Right forelimb (tissue), 1 donor: ENCODE measurements around the gene FAM83C.
A peak's percentile ranks its signal among the peaks of the same experiment; 100 is the strongest.
"Not testable (repeated sequence)": the region's sequence is repeated elsewhere in the genome, so short reads cannot be mapped to it uniquely, and the experiment has no call there.

Experiments
- DNase-seq: peaks from one replicate; pipeline ENCODE4 v3.0.0-alpha.2; 2018

FAM83C gene

DNA sequence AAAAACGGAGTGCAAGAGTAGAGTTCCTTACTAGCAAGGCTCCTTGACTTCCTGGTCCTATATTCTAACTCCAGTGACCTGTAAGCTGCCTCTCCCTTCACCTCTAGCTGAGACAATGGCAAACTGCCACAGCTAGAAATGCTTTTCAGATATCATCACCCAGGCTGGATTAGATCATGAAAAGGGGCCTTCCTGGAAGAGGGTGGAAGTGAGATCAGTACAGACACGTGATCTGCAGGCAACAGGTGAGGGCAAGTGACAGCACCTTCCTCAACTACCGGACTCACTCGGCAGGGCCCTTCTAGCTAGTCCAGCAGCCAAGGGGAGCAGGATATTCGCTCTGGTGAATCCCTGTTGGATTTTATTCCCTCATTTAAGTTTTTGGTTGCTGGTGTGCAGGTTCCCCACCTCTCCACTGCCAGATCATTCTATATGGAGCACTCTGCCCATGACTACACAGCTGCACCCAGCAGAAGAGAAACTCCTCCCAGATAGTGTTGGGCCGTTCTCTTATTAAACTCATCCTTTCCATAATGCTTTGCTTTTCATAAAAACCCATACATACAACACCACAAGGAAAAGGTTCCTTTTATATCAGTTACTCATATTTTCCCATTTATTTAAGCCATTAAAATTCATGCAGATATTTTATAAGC is 26.4 kb upstream of the FAM83C start:
- no peak for DNase-seq

DNA sequence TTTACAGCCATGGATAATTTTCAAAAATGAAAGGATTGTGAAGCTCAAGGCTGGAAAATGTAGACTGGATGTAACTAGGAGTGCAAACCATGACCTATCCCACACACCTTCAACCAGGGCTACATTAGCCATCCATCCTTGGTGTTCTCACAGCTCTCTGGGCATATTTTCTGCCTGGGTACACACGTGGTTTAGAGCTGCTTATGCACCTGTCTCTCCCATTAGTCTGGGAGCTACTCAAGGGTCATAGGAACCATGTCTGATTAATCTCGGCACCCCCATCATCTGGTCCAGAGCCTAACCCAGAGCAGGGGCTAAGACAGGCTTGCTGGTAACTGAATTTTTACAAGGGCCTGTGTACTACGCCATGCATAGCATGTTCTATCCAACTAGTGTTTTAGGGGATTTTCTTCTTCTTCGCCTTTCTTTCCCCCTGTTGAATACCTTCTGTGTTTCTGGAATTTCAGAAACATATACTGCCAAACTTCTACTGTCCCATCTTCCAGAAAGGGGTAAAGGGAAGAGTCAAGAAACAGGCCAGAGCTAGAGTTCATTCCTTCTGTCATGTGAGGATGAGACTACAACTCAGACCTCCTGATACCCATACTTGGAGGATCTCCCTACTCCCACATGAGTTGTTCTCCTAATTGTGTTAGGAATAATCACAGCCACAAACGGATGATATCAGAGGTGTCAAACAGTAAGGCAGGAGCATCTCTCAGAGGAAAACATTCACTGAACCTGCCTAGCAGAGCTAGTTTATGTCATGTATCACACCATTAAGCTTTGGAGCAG is 25.4 kb upstream of the FAM83C start:
- no peak for DNase-seq

DNA sequence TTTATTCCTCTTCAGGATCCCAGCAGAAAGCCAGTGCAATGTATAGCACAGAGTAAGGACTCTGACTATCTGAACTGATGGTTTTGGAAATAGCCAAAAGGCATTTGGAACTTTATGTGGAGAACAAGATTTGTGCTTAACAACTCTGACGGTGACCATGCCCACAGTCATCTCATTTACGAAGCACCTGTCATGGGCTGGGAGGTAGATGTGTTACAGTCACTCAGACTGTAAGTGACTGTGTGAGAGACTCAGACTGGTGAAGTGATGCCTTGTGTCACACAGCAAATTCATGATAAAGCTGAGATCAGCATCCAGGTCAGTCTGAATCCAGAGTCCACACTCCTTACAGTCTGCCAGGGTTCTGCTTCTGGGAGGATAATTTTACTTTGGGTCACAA is 23.9 kb upstream of the FAM83C start:
- no peak for DNase-seq

DNA sequence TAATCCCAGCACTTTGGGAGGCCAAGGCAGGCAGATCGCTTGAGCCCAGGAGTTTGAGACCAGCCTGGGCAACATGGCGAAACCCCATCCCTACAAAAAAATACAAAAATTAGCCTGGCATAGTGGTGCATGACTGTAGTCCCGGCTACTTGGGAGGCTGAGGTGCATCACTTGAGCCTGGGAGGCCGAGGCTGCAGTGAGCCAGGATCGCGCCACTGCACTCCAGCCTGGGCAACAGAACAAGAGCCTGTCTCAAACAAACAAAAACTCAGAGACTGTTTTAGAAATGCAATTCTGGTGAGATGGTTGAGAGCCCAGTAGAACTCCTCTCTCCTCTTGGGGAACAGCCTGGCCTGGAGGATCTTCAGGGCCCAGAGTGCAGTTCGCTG is 23.4 kb upstream of the FAM83C start:
- DNase-seq: not testable (repeated sequence)

DNA sequence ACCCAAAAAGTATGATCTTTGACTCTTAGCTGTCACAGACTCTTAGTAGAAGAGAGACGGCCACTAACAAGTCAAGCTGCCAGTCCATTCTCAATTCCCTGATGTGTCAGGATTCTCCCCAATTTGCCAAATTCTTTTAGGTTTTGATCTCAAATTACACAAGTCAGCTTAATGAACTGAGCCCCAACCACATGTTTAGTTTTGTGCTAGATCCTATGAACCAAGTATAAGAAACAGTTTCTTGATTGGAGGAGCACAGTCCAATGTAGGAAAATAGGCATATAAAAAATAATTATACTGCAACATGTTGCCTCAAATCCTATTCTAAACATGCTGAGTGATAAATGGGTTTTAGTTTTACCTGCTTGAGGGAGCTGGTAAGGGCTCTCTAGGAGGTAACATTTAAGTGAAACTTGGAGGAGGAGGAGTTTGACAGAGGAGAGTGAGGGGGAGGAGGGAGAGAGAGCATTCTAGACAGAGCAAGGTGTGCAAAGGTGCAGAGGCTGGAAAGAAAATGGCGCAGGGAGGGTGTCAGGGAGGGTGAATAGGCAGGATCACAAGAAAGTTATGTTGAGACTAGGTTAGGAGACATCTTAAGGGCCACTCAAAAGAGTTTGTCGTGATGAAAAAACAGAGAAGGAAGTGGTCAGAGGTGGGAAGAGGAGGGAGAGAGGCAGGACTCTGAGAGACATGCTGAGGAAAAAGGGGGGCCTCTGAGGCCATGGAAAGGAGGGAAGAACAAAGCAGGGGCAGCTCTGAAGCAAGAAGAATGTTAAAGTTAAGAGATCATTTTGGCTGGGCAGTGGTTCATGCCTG is 22.8 kb upstream of the FAM83C start:
- no peak for DNase-seq

DNA sequence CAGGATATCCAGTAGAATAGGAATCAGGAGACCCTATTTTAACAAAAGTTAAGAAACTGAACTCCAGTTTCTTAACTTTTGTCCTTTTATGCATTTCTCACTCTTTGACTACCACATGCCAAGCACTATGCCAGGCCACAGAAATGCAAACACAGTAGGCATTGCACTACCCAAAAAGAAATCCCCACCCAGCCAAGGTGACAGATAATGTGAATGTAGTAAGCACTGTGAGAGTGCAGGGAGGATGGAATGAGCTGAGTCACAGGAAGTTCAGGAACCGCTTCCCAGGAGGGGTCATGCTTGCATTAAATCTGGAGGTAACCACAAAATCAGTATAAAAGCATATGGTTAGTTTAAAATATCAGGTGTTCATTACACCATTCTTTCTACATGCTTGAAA is 20.1 kb upstream of the FAM83C start:
- no peak for DNase-seq

DNA sequence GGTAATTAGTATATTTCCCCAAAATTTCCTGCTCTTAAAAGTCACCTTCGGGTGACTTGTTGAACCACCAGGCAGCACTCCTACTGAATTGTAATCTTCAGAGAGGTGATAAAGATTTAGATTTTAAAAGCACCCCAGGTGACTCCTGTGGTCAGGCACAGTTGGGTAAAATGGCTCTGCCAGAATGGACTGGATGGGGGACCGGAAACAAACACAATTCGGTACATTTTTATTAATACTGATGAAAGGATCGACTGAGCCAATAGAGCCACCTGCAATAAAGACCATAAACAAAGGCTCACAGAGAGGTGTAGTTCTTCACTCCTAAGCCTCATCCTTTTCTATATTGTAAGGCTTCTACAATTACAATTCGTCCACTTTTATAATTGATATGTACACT is 19.6 kb upstream of the FAM83C start:
- DNase-seq: no peak

DNA sequence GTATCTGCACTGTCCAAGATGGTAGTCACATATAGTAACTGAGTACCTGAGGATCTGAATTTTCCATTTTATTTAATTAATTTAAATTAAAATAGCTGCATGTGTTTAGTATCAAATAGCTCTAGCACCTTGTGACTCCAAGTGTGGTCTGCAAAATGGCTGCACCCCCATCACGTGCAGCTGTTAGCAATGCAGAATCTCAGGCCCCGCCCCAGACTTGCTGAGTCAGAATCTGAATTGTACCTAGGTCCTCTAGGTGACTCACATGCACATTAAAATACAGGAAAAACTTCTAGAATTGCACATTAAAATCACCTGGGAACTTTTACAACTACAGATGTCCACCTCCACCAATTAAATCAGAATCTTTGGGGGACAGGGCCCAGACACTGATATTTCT is 19.2 kb upstream of the FAM83C start:
- no peak for DNase-seq

DNA sequence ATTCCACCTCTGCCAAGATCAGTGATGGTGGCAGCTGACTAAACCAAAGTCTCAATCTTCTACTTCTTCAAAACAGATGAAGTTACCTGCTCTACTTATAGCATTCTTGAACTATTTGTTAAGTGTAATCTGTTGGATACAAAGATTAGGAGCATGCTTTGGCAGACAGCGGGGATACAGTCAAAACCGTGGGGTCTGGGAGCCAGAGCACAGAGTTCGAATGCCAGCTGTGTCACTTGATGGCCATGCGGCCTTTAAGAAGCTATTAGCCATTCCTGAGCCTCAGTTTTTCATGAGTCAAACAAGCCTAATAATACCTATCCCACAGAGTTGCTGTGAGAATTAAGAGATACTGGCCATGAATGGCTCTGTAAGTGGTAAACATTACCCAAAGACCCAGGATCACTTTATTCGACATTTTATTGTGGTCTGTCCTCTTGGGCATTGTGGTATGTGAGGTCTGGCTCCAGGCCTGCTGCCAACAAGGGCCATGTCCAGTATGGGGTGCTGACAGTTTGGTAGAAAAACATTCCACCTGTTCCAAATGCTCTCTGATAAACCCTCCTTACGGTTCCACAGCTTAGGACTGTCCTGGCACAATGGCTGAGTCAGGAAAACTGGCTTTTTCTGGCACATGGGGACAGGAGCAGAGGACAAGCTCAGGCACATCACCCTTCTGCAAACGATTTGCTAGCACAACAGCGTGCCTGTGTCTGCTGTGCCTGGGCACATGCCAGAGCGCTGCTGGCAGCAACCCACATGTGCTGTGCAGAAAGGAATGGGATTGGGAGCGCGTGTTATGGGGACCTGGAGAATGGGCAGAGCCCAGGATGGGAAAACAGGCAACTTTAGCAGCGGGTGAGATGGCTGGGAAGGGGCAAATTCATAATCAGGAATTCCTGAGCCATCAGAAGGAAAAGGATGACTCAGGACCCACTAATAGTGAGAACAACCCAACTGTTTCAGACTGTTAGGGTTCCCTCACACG is 15.7 kb upstream of the FAM83C start:
- DNase-seq: no peak

DNA sequence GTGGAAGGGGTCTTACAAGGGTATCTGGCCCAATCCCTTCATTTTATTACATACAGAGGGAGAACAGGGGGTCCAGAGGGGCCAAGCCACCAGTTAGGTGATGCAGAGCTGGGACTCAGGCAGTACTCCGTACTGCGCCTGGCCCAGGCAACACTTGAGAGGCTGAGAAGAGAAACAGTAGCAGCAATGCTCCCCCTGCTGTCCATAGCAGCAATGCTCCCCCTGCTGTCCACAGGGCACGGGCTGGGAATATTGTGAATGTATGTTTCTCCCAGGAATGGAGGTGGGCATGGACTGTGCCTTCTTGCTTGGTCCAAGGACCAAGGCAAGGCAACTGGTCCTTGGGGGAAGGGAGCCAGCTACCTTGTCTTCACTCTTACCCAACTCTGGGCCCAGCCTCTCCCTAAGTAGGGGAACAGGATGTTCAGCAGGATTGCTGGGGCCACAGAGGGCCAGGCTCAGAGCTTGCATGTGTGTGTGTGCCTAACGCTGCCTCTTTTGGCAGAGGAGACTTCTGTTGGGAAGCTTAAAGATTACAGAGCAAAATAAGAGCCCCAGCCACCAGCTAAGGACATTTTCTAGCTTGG is 14.8 kb upstream of the FAM83C start:
- DNase-seq: no peak

DNA sequence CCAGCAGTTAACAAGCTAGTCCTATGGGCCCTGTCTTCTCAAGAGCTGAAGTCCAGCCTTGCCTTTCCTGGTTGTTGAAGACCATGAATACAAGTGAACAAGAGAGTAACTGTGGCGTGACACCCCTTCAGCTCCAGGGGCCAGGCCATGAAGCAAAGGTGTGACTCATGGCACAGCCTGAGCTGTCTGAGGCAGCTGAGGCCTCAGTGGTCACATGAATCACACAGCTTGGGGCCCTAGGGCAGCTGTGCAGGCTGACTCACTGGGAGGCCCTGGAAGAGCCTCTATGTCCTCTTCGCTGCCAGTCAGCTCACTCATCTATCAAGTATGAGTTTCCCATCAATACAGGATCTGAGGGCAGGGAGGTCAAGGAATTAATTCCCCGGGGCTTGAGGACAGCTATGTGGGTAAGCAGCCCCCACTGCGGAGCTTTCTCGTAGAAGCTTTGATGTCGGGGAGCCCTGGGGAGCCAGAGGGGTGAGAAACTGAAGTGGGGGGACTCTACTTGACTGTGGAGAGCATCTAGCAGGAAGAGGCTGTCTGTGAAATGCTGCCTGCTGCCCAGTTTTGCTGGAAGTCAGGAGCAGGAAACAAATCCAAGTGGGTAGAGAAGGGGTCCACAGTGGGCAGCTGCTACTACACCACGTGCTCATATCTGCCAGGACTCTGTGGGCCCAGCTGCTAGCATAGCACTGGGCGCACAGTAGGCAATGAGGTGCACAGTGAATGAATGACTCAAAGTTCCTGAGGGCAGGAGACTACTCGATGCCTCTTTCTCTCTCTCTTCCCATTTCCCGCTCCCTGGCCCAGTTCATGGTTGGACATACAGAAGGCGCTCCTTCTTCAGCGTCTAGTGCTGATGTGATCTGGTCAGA is 13.7 kb upstream of the FAM83C start:
- DNase-seq: no peak

DNA sequence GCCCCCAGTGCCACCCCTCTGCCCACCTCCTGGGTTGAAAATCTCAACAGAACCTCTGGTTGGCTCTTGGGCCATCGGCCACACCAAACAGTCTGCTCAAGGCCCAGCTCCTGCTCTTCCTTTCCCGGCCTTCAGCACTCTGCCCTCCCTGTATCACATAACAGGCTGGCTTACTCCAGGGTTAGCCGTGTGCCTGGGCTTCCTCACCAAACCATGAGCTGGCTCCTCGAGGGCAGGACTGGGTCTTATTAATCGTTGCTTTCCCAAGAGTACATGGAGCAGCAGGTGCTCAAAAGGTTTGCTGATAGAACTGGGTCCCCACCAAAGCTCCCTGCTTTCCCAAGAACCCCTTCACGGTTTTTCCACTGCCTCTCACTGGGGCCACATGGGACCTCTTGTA is 12.7 kb upstream of the FAM83C start:
- no peak for DNase-seq

DNA sequence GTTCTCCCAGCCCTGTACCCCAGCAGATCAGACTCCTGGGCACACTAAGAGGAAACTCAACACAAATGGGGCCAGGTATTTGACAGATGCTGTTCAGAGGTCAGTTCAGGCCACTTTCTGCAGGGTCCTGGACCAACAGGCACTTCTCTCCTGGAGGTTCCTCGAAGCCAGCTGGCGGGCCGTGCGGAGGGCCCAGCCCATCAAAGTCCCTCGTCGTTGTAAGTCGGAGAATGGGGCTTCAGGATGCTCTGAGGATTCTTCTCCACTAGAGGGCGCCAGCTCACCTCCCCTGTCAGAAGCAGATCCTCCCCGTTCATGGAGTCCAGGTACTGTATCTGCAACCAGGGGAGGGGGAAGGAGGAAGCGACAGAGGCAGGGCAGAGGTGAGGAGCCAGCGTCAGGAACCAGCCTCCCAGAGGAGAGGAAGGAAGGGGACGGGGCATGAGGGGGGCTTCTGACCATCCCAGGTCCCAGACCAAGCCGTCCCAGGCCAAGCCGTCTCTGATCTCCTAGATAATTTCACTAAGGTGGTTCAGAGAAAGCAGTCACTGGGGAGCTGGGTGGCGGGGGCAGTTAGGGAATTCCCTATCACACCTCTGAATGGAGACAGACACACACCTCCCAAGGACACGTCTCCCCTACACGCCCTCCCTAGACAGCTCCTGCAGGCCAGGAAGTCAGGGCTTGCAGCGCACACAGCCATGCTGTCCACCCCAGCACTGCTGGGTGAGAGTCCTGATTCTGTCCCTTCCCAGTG is 11.7 kb upstream of the FAM83C start:
- DNase-seq: peak; percentile 85

DNA sequence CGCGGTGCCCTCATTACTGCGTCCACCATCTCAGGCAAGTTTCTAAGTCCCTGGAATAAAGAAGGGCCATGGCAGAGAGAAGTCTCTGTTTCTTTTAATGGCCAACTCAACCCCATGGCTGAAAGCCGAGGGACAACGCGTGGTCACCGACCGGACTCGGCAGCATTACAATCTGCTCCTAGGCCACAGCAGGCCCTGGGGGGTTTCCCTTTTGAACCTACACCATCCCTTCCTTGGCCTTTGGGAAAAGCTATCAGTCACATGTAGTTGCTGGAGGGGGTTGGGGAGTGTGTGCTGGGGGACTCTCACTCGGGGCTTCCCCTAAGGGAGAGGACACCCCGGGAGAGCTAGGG is 11.1 kb upstream of the FAM83C start:
- no peak for DNase-seq

DNA sequence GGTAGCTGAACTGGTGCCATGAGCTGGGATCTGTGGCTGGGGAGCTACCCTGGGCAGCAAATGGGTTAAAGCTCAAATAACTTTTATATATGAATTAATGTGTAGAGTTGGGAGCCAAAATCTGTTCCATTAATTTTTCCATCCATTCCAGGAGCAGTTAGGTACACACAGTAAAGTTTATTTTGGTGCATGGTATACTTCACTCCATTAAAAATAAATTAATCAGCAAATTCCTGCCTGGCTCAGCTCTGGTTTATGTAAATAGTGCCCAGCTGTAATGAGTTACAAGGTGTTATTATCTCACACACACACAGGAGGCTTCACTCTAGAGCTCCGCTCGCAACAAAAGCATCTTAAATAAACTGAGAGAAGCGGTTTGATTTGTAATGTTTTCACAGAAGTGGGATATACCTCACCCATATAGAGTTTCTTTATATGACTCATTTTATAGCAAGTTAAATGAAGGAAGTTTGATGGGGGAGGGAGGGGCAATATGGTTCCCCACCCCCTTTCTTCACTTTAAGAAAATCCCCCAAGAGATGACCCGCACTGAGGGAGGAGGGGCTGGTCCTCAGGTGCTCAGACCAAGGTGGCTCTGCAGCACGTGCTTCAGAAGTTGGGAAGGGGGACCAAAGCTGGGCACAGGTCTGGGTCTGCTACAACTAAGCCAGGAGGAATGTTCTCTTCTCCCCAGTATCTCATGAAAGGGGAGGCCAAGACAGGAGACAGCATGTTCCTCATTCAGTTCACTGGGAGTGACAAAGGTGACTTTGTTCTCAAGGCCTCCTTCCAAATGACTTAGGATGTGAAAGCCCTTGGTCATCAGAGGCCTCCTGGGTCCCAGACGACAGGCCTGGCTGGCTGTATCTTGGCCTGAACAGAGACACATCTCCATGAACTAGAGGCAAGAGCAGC is 10.5 kb upstream of the FAM83C start:
- no peak for DNase-seq

DNA sequence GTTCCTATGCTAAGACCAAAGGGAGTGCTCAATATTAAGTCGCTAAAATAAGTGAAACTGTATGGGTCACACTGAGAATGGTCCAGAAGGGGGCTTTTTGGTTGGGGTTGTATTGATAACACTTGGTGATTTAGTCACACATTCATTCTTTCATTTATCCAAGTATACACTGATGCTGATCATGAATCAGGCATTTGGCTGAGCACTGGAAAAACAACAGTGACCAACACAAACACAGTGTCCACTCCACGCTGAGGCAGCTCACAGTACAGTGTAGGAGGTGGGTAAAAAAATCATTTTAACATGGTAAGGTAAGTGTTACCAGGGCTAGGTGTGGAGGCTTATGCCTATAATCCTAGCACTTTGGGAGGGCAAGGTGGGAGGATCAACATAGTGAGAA is 9.2 kb upstream of the FAM83C start:
- no peak for DNase-seq

DNA sequence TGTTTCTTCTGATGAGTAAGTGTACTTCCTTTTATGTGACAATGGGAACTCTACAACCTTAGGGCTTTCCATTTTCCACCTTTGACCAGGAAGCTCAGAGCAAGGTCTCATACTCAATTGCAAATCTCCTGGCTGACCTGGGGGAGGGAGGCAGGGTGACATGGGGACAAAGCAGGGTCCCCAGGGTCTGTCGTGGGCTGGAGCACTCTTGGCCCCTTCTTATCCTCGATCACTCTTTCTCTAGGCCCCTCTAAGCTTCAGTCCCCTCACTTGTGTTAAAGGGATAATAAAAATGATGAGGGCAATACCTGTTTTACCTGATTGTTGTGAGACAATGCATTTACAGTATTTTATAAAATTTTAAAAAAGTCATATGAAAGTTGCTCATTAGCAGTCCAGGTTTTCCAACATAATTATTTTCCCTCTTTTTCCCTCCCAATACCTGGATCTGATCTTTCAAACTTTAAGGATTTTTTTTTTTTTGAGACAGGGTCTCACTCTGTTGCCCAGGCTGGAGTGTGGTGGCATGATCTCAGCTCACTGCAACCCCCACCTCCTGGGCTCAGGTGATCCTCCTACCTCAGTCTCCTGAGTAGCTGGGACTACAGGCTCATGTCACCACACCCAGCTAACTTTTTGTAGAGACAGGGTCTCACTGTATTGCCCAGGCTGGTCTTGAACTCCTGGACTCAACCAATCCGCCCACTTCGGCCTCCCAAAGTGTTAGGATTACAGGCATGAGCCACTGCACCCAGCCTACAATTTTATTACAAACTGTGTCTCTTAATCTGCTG is 8.4 kb upstream of the FAM83C start:
- DNase-seq: no peak

DNA sequence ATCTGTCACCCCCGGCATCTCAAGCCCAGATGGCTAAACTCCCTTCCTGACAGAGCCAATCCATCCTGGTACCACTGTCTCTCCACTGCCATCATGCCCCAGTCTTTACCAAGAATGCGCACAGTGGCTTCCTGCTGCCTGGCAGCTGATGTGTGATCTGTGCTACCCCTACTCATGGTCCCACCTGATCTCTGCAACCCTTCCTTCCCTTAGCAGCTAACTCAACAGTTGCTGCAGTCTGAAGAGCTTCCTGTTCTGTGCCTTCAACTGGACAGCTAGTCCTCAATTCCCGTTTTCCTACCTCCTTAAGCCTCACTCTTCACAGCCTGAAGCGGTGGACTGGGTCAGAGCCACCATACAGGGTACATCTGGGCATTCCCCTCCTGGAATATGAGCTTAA is 7.6 kb upstream of the FAM83C start:
- DNase-seq: no peak

DNA sequence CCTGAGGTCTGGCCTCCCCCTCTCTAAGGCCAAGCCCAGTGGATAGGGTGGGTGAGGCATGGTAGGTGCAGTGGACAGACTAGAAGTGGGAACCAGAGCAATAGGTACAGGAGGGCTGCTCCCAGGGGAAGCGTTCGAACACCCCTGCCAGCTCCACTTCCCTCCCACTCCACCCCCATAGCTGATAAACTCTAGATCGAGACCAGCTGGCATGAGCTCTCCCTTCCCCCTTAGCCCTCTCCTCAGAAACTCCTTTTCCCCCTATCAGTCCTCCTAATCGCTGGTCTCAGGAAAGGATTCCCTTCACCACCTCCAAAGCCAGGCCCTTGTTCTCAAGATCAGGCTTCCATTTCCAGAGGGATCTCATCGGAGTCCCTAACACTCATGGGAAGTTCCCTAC is 6.0 kb upstream of the FAM83C start:
- no peak for DNase-seq
